GM18508 (cell line): Measurements from ENCODE around the gene ERRFI1.

Experiments
- ATAC-seq: cut with Tn5 transposase; IDR thresholded peaks from one replicate; pipeline ENCODE4 v1.9.1; 2021; ENCODE audit warnings: moderate number of reproducible peaks; ENCODE audit not compliant: insufficient read depth, unreplicated experiment

Gene ERRFI1

DNA sequence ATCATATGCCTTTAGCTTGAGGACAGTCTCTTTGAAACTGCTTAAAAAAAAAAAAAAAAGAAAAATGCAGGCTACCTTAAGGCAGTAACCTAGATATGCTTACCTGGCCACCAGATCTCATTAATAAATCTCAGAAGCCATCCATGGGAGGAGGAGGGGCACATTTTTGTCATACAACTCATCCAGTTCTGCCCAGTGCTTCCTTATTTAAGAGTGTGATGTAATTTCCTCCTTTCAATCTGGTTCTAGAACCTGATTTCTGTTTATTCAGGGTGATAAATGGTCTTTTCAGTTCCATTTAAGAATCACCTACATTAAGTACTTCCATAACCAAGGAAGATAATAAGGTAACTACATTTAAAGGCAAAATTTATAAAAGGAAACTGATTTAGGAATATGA is 6.1 kb downstream of the ERRFI1 start:
- ATAC-seq = no peak

DNA sequence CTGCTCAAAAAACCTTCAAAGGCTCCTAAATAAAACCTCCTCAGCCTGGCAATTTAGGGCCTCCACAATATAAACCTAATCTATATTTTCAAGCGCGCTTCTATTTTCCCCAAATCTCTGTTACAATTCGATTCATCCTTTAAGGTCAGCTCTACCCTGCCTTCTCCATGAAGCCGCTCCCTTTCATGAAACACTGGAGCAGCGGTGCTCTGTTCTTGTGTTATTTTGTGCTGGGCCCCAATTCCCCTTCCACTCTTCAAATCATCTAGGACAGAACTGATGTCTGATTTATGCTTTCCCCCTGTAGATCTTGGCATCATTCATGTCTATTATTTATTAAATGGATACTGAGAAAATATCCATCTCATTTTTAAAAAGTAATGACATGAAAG is 6.9 kb downstream of the ERRFI1 start:
- no peak for ATAC-seq

DNA sequence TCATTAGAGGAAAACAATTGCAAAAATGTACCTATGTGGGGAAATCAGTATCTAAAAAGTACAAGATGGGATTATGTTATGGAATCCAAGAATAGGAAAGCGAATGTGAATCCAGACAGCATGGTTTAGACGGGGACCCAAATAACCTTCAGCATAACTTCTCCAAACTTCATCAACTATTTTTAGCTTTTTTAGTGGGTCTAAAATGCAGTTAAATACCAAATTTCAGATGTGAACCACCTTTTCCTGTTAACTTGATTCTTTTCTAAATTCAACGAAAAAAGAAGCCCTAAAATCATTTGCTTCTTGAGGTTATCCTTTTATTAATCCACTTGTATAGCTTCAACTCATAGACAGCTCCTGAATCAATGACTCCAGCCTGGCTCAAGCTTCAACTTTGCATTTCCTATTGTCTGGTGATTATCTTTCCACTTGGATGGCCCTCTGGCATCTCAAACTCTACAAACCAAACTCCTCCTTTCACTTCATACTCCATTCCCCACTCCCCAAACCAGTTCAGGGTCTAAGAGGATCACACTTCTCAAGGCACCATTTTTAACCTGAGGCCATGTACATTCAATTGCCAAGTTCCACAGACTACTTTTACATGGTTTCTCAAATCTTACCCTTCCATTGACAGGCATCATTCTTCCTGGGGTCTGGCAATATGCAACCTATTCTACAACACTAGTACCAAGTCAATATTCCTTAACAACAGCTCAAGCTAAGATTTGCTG is 7.4 kb downstream of the ERRFI1 start:
- ATAC-seq = no peak

DNA sequence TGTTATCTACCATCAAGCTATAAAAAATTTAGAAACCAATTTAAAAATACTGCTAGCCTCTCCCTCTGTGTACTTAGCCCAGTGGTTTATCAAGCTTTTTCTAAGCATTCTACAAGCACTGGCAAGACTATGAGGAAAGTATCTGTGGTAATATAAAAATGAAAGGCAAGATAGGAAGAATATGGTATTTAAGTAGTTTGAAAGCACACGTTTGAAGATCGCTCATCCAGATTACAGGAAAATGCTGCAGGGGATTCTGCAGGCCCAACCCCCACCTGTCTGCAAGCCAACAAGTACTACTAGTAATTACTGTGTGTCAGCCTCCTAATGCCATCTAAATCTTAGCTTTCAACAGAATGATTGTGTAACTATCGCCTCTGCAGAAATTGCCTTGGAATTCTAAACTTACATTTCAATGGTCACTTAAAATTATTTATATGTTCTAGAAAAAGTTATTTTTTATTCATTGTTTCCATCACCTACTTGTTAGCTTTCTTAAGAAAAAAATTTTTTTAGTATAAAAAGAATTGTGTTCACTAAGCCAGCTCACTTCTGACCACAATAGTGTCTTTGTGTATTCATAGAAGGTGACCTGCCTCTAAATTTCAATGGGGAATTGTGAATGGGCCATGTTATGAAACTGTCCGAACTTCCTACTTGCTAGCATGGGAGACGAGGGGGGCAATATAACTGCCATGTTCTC is 8.5 kb downstream of the ERRFI1 start:
- ATAC-seq = no peak

DNA sequence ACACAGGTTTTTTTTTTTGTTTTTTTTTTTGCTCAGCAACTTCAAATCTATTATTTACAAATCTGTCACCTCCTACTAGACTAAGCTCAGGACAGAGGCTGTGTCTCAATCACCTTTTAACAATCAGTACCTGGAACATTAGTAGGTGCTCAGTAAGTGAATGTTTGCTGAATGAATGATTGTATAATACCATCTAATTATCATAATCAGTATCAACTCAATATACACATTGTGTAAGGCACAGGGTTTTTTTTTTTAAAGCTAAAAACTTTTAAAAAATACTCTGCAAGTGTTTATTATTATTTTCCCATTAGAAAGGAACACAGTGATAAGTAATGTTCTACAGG is 9.2 kb downstream of the ERRFI1 start:
- ATAC-seq = no peak

DNA sequence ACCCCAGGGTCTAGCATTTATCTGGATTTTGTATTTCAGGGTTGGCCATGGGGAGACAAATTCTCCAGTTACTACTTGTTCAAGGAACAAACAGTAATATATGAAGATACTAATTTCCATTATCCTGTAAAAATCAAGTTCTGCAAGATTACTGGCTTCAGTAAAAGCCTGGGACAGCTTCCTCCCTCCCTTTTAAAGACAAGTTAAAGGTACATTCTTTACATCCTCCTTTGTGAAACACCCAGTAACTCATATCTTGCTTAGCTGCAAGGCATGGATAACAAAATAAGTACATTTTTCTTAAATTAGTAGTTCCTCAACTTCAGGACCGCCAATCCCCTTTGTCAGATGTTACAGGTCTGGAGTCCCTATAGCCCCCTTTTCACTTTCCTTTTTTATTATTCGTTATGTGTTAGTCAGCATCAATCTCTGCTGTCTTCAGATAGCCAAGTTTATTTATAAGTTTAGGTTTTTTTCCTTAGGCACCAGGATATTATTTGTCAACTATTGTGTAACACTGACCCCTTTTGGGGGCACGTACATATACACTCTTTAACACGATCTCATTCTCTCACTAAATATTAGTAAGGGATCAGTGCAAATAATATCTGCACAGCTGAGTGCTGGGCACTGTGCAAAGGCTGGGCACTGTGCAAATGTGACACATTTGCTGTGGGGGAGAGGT is 9.8 kb downstream of the ERRFI1 start:
- ATAC-seq = no peak

DNA sequence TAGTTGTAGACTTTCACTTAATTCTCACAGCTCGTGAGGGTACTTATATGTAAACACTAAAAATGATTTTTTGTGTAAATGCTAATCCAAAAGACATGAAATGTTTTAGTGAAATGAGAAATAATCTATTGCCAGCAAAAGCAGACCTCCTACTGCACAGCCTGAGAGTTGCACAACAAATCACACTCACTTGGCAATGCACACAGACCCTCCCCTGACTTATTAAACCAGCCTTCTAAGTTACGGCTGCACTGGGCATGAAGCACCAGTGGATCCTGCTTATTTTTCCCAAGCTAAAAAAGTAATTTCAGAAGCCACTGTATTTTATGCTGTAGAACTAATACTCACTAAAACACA is 10.3 kb downstream of the ERRFI1 start:
- no peak for ATAC-seq

DNA sequence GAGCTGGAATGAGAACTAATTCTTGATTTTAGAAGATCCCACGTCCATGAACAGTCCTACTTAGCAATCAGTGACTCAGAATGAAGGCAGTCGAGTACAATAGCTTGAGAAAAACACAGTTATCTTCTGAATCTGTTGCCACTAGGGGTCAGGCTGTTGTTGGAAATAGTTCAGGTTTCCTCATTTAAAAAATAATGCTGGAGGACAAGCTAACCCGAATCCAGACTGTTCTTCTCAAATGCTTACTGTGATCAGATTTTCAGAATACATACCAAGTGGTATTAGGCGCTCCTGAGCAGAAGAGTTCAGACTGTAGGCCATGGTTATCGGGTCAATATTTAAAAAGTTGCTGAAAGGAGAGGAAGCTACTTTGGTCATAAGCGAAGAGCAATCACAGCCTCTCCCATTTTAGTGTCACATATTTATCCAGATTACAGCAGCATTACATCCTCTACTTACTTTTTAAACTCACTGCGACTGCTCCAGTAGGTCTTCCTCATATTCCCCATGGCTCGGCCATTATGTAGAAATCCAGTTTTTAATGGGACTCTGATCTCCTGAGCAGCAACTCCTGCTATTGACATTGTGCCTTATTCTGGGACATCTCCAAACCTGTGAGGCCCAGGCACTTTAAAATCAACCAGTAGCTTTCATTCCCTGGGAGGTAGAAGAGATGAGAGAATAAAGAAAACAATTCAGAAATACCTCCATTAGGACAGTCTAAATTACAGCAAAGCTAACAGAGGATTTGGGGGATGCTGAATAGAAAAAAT is 10.9 kb downstream of the ERRFI1 start:
- ATAC-seq = no peak

DNA sequence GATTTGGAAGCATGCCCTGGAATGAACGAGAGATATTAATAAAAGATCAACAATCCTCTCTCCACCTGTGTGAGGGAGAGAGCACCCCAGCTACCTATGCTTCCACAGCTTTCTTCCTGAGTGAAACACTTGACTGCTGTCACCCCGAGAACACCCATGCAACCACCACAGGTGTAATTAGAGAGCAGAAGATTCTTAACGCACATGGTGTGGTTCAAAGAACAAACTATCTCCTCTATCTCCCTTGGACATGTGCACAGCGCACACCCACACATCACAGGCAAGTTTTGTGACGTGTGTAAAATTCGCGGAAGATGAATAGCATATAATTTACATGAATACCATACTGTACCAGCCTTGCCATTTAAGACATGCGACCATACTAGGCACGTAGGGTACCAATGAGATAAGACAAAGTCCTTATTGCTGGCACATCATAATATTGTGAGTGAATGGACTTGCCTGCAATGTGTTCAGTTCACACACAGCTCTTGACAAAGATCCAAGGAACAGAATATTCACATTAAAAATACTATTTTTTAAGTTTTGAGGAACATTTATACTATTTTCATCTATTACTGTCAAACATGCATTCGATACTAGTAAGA is 11.6 kb downstream of the ERRFI1 start:
- ATAC-seq = no peak

DNA sequence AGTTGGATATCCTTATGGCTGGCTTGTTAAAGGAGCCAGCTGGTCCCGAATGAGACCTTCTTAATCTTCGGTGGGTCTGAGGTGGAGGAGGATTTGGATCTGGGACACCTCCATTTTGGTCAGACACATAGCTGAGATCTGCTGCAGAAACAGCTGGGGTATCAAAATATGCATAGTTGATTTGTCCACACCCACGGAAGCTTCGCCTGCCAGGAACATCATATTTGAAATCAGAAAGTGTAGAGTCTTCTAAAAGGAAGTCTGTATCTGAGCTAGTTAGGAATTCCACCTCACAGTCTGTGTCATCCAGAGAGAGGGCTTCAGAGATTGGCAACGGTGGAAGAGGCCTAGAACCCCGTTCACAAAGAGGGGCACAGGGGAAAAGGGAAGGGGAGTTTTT is 12.3 kb downstream of the ERRFI1 start:
- ATAC-seq = no peak

DNA sequence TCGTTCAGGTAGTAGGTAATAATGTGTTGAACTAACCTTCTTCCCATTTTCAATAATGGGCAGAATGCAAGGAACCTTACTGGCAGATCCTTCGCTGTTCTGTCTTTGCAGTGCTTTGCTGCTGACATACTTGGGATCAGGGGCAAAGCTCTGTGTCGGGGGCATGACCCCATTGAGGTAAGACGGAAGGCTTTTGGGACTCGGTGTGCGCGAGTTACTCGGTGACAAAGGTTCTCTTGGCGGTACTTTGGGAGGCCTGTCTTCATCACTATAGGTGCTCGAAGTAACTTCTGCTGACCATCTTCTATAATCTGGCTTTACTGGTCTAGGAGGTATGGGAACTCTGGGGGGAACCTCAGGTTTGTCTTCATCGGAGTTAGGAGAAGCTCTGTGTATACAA is 12.7 kb downstream of the ERRFI1 start:
- ATAC-seq = no peak

DNA sequence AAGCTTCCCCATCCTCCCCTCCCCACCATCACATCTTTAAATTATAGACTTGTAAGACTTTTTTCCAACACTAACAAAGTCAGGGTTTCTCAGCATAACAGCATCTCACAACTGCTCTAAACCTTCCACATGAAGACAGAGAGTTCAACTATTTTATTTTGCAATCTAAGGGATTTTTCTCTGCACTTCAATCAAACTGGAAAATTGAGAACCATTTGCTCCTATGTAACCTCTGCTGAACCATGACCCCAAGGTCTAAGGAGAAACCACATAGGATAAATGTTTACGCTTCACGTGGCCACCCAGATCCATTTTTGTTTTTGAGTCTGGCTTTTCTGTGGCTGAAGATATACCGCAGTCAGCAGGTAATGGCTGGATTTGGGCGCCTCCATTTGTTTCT is 13.2 kb downstream of the ERRFI1 start:
- no peak for ATAC-seq

DNA sequence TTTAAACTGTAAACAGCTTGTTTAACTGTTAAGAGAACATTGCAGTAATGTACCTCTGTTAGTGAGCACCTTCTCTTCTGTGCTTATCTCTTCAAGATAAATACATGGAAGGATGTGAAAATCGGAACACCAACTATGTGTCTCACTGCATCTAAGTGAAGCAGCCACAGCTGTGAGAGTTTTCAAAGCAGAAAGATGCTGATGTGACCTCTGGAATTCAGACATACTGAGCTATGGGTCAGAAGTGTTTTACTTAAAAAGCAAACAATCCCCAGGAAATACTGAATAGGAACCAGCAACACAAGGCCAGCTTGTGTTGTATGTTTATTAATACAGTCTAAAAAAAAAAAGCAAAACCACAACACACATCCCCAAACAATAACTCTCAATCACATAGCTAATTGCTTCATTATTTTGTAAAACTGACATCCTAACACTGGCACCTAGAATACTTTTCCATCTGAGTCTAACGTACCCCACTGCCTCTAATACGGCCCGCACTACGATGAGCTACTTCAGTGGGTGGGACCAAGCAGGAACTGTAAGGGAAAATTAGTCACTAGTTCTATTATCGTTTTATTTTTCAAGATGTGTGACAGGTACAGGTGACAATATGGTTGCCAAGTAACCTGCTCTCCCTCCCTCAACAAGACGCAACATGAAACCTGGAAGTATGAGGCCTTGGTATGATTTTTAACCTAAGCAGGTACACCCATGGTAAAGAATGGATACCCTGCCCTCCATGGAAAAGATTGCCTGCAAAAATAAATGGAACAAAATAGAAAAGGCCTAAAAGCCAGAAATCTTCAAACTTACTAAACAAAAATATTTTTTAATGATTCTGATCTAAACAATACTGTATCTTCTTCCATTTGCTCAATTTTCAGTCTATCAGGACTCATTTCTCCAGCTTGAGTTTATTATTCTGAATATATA is 13.9 kb downstream of the ERRFI1 start:
- ATAC-seq = no peak

DNA sequence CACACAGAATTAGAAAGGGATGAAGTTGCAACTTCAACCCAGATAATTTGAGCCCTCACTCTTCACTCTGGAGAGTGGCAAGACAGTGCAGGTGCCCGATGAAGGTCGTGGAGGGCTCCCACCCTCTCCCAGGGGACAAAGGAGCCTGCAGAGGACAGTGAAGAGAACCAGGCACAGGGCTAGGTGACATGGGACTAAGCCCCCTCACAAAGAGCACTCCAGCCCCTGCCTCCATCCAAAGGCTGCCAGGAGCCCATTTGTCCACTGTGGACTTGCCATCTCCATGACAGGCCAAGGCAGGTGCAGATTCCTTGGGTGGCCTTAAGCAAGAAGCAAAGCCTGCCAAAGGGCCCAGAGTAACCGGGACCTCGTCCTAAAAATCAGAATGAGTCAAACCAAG is 15.1 kb downstream of the ERRFI1 start:
- no peak for ATAC-seq

DNA sequence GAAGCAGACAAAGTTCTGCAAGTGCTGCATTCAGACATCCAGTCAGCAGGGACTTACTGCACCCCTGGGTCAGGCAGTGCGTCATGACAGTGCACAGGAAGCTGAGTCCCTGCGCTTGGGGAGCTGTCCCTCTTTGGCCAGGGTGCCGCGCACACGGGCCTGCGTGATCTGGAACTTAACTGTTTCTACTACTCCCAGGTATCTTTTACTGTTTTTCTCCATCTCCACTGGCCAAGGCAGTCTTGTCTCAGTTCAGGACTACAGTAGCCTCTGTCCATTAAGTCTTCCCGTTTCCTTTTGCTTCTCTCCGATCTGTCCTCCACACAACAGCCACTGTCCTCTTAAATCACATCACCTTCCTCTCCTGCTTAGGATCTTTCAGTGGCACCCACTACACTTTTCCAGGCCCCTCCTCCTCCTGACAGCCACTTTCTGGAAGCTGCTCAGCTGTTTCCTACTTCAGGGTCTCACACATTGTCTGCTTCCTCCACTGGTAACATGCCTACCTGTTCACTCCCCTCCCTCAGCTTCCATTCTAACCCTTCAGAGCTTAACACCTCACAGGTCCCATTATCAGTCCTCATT is 15.9 kb downstream of the ERRFI1 start:
- no peak for ATAC-seq

DNA sequence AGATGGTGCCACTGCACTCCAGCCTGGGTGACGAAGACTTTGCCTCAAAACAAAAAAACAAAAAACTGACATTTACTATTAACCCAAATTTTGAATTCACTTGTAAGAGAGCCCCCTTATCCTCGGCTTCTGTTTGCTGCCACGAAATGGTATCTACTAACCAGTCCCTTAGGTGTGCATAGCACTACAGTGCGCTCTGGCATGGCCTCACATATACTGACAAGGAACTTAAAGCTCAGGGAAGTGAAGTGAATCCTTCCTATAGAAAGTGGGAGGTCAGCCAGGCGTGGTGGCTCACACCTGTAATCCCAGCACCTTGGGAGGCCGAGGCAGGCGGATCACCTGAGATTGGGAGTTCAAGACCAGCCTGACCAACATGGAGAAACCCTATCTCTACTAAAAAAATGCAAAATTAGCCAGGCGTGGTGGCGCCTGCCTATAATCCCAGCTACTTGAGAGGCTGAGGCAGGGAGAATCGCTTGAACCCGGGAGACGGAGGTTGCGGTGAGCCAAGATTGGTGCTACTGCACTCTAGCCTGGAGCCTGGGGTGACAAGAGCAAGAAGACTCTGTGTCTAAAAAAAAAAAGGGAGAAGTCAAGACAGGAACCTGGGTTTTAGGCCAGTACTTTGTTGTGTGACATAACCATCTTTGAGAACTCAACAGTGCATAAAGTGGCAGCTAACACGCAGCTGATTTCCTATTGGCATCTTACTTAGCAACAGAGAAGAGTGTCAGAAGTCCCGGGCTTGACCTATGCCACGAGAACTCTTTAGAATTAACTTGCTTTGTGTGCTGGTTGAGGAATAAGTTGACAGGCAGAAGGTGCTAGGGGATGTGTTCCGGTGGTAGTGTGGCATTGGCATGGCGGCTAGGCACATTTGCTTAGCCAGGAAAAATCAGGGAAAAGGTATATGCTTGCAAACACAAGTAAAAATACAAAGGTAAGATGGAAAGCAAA is 16.8 kb downstream of the ERRFI1 start:
- ATAC-seq = no peak

DNA sequence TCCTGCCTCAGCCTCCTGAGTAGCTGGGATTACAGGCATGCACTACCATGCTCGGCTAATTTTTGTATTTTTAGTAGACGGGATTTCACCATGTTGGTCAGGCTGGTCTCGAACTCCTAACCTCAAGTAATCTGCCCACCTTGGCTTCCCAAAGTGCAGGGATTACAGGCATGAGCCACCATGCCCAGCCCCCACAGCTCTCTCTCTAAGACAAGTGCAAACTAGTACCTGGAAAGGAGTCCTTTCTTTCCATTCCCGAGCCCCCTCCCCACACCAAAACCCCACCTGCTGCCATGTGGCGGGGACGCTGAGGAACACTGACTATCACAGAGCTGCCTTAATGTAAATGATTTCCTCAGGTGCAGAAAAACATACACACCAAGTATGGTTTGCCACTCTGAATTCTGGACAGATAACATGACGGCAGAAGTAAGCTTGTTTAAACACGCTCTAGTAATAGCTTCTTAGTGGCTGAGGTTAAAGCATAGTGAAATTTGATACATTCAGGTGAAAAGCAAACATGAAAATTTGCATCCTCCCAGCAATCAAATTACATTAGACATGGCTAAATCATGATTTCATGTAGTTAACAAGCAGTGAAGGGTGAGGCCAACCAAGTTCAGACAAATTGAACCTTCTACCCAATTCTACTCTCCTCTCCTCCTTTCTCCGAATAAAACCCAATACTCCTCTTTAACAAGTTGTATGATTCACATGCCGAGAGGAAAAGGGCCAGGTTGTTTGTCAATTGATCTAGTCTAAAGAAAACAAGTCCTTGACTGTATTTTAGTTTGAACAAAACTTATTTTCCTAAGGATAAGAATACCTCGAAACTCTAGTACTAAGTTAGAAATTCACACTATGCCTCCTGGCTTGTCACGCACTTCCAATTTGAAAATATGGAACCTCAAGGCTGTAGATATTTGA is 19.8 kb downstream of the ERRFI1 start:
- ATAC-seq = no peak
